H1 (cell line): ENCODE data around the gene GRAMD4. TPM values are rescaled to one million over a fixed set of nuclear protein-coding genes. Genes with fewer than 3 reads are reported as not detected.

Source experiments
- CTCF ChIA-PET: fragments of 300-600 bp; sonication (Branson Sonifier 250); formaldehyde crosslinking; loops from one replicate; lab custom pipeline; 2021; ENCODE audit not compliant: partially characterized antibody; lab: Charles Lee
- POLR2A ChIA-PET: fragments of 300-600 bp; sonication (Branson Sonifier 250); formaldehyde crosslinking; loops from one replicate; lab custom pipeline; 2021; ENCODE audit warnings: inconsistent platforms; ENCODE audit not compliant: partially characterized antibody; lab: Charles Lee
- DNase-seq, 2 experiments: peaks; one replicate each; pipeline versions ENCODE4 v3.0.0 to v3.0.0-alpha.2; 2010 to 2022; ENCODE audit warnings: low spot score in 2 of 2, low read depth in 1 of 2, mixed read lengths in 1 of 2
- FAIRE-seq: peaks from 2 replicates; lab custom pipeline; 2011; peaks lifted over from hg19 to GRCh38; lab: Jason Lieb, UNC
- H2AFZ ChIP-seq: 2 replicates; pipeline ENCODE4 v1.8.1; 2012; ENCODE audit warnings: low read length, inconsistent platforms
- H2AK5ac ChIP-seq: 2 replicates; pipeline ENCODE4 v1.6.1; 2013; ENCODE audit warnings: low read depth, low read length
- H2BK120ac ChIP-seq: replicated peaks from 2 replicates; pipeline ENCODE3; 2013; ENCODE audit warnings: low read depth, low read length, inconsistent platforms
- H2BK12ac ChIP-seq: 2 replicates; pipeline ENCODE4 v1.6.1; 2013; ENCODE audit warnings: low read depth, low read length
- H2BK15ac ChIP-seq: 2 replicates; pipeline ENCODE4 v1.6.1; 2013; ENCODE audit warnings: low read length
- H2BK20ac ChIP-seq: 2 replicates; pipeline ENCODE4 v1.6.1; 2013; ENCODE audit warnings: low read length
- H2BK5ac ChIP-seq: 2 replicates; pipeline ENCODE4 v1.6.1; 2013; ENCODE audit warnings: low read depth, low read length
- H3K14ac ChIP-seq: 2 replicates; pipeline ENCODE4 v1.6.1; 2013; ENCODE audit warnings: inconsistent platforms; ENCODE audit not compliant: insufficient read length
- H3K18ac ChIP-seq: 2 replicates; pipeline ENCODE4 v1.6.1; 2013; ENCODE audit warnings: low read length; ENCODE audit errors: extremely low read depth
- H3K23ac ChIP-seq: 2 replicates; pipeline ENCODE4 v1.6.1; 2013; ENCODE audit warnings: inconsistent platforms; ENCODE audit not compliant: insufficient read length
- H3K23me2 ChIP-seq: 2 replicates; pipeline ENCODE4 v1.6.1; 2013; ENCODE audit warnings: low read depth, low read length
- H3K27ac ChIP-seq: 2 replicates; pipeline ENCODE4 v1.6.1; 2011; ENCODE audit warnings: low read depth, low read length, inconsistent platforms
- H3K27me3 ChIP-seq, 4 experiments: replicated peaks in 1 of 4; 1 replicate in 1 of 4; 2 replicates in 3 of 4; pipeline versions ENCODE4 v1.6.1 to v1.8.1; 2011 to 2013; ENCODE audit warnings: low read length in 3 of 4, mild to moderate bottlenecking in 3 of 4, inconsistent platforms in 2 of 4, mixed read lengths in 2 of 4, moderate library complexity in 1 of 4; ENCODE audit not compliant: control insufficient read depth in 3 of 4, insufficient read depth in 3 of 4; ENCODE audit errors: extremely low read depth in 1 of 4
- H3K36me3 ChIP-seq, 4 experiments: 2 replicates each; pipeline versions ENCODE4 v1.6.1 to v1.8.1; 2011 to 2013; ENCODE audit warnings: mild to moderate bottlenecking in 4 of 4, low read length in 3 of 4, moderate library complexity in 2 of 4, control low read depth in 1 of 4, inconsistent platforms in 1 of 4; ENCODE audit not compliant: insufficient read depth in 4 of 4, control insufficient read depth in 2 of 4
- H3K4ac ChIP-seq: replicated peaks from 2 replicates; pipeline ENCODE3; 2013; ENCODE audit warnings: low read length, low read depth, mixed read lengths, inconsistent platforms; ENCODE audit not compliant: insufficient read length
- H3K4me1 ChIP-seq, 4 experiments: replicated peaks in 1 of 4; 1 replicate in 1 of 4; 2 replicates in 3 of 4; pipeline versions ENCODE4 v1.6.1 to v1.8.1; 2011 to 2013; ENCODE audit warnings: low read length in 3 of 4, inconsistent platforms in 2 of 4, mixed read lengths in 1 of 4; ENCODE audit not compliant: insufficient read depth in 4 of 4, control insufficient read depth in 3 of 4
- H3K4me2 ChIP-seq, 2 experiments: 2 replicates each; pipeline versions ENCODE4 v1.6.1 to v1.8.1; 2011 to 2013; ENCODE audit warnings: low read depth in 2 of 2, low read length in 2 of 2, control low read depth in 1 of 2, inconsistent platforms in 1 of 2, mild to moderate bottlenecking in 1 of 2; ENCODE audit not compliant: insufficient read depth in 1 of 2
- H3K4me3 ChIP-seq, 4 experiments: fragments of 200-600, 300-600 bp in 1 of 4; sonication (generic), shearing (Covaris generic), sonication (Bioruptor Twin) in 1 of 4; 2 replicates each; pipeline versions ENCODE4 v1.5.1 to v1.8.1; 2011 to 2016; ENCODE audit warnings: low read length in 4 of 4, low read depth in 3 of 4, control low read depth in 2 of 4, inconsistent platforms in 2 of 4, mild to moderate bottlenecking in 2 of 4, mixed read lengths in 1 of 4, moderate library complexity in 1 of 4; ENCODE audit not compliant: insufficient read depth in 2 of 4; ENCODE audit errors: extremely low read depth in 1 of 4
- H3K56ac ChIP-seq: replicated peaks from 2 replicates; pipeline ENCODE3; 2013; ENCODE audit warnings: low read depth, mild to moderate bottlenecking, mixed read lengths, low read length, inconsistent platforms; ENCODE audit not compliant: insufficient read length
- H3K79me1 ChIP-seq: 2 replicates; pipeline ENCODE4 v1.6.1; 2013; ENCODE audit warnings: low read depth, low read length, control low read depth
- H3K79me2 ChIP-seq, 2 experiments: 2 replicates each; pipeline versions ENCODE4 v1.6.1 to v1.8.1; 2012 to 2013; ENCODE audit warnings: low read length in 2 of 2, mild to moderate bottlenecking in 2 of 2, inconsistent platforms in 1 of 2; ENCODE audit not compliant: insufficient read depth in 2 of 2, control insufficient read depth in 1 of 2
- H3K9ac ChIP-seq, 4 experiments: replicated peaks in 1 of 4; 1 replicate in 1 of 4; 2 replicates in 3 of 4; pipeline versions ENCODE4 v1.6.1 to v1.8.1; 2011 to 2013; ENCODE audit warnings: low read depth in 3 of 4, low read length in 3 of 4, control low read depth in 2 of 4, mild to moderate bottlenecking in 2 of 4, moderate library complexity in 2 of 4, inconsistent platforms in 1 of 4; ENCODE audit errors: extremely low read depth in 1 of 4
- H3K9me3 ChIP-seq, 2 experiments: 2 replicates each; pipeline versions ENCODE4 v1.6.1 to v1.8.1; 2012 to 2013; ENCODE audit warnings: mild to moderate bottlenecking in 2 of 2, moderate library complexity in 2 of 2, control low read depth in 1 of 2, inconsistent platforms in 1 of 2, low read depth in 1 of 2, low read length in 1 of 2, mixed read lengths in 1 of 2; ENCODE audit not compliant: insufficient read depth in 2 of 2
- H4K20me1 ChIP-seq, 2 experiments: replicated peaks in 1 of 2; 2 replicates each; pipeline versions ENCODE3 to v1.8.1; 2011 to 2013; ENCODE audit warnings: inconsistent platforms in 2 of 2, low read length in 2 of 2, mild to moderate bottlenecking in 1 of 2; ENCODE audit not compliant: insufficient read depth in 2 of 2, control insufficient read depth in 1 of 2
- H4K5ac ChIP-seq: 2 replicates; pipeline ENCODE4 v1.6.1; 2013; ENCODE audit warnings: low read length, low read depth, mixed read lengths, inconsistent platforms; ENCODE audit not compliant: insufficient read length
- H4K8ac ChIP-seq: 2 replicates; pipeline ENCODE4 v1.8.0; 2013; ENCODE audit warnings: mild to moderate bottlenecking, moderate library complexity, low read length, inconsistent platforms; ENCODE audit not compliant: insufficient read depth; ENCODE audit errors: extremely low read depth
- H4K91ac ChIP-seq: replicated peaks from 2 replicates; pipeline ENCODE3; 2013; ENCODE audit warnings: low read length, mixed read lengths, inconsistent platforms; ENCODE audit not compliant: insufficient read length
- CEBPB ChIP-seq: IDR thresholded peaks from 2 replicates; pipeline ENCODE4 v1.6.1; 2012; ENCODE audit warnings: low read depth, low read length
- CHD1 ChIP-seq: IDR thresholded peaks from 2 replicates; pipeline ENCODE4 v1.6.1; 2012; ENCODE audit warnings: low read depth, low read length, improper control_type of control experiment
- HDAC6 ChIP-seq: IDR thresholded peaks from one replicate; pipeline ENCODE4 v1.7.1; 2012; ENCODE audit warnings: low read depth, mild to moderate bottlenecking, inconsistent platforms, low read length, moderate library complexity
- JUND ChIP-seq: IDR thresholded peaks from 2 replicates; pipeline ENCODE4 v1.6.1; 2011; ENCODE audit warnings: mild to moderate bottlenecking, improper control_type of control experiment, low read length
- MAFK ChIP-seq: IDR thresholded peaks from 2 replicates; pipeline ENCODE4 v1.6.1; 2012; ENCODE audit warnings: low read depth, mild to moderate bottlenecking, improper control_type of control experiment, low read length
- POLR2AphosphoS5 ChIP-seq: IDR thresholded peaks from 2 replicates; pipeline ENCODE4 v1.6.1; 2011; ENCODE audit warnings: low read depth, low read length
- RNF2 ChIP-seq: fragments of 200-900, 300-1000 bp; sonication (generic); IDR thresholded peaks from 2 replicates; pipeline ENCODE4 v1.7.1; 2016; ENCODE audit warnings: borderline replicate concordance, low read depth, mild to moderate bottlenecking, antibody characterized with exemption, low read length; ENCODE audit not compliant: poor library complexity, severe bottlenecking; ENCODE audit errors: missing control alignments
- SAP30 ChIP-seq: fragments of 300-600 bp; sonication (generic); IDR thresholded peaks from 2 replicates; pipeline ENCODE4 v1.7.1; 2012; ENCODE audit warnings: low read length, moderate library complexity, mild to moderate bottlenecking, inconsistent platforms; ENCODE audit not compliant: insufficient read depth, insufficient replicate concordance
- ZNF274 ChIP-seq: IDR thresholded peaks from 2 replicates; pipeline ENCODE4 v1.7.0; 2012; ENCODE audit warnings: low read length, borderline replicate concordance; ENCODE audit errors: extremely low read depth
- WGBS, 2 experiments: shearing (Covaris generic) in 1 of 2; methylation state at CpG; one replicate each; pipeline versions ENCODE4 v1.1.6 to v1.1.7; 2013 to 2015; ENCODE audit warnings: low lambda C conversion rate in 2 of 2, mixed read lengths in 2 of 2, inconsistent platforms in 1 of 2, low coverage in 1 of 2, missing lambda C conversion rate in 1 of 2; ENCODE audit not compliant: insufficient replicate concordance in 2 of 2, insufficient coverage in 1 of 2, insufficient read length in 1 of 2; ENCODE audit errors: extremely low coverage in 1 of 2, missing lambda C conversion rate in 1 of 2; 5-methylcytosine and 5-hydroxymethylcytosine counted together
- polyA plus RNA-seq, 7 experiments: library from polyadenylated mRNA; depleted of rRNA in 3 of 7; stranded (reverse) in 5 of 7; unstranded in 2 of 7; fragments of >200 nt in 5 of 7; fragments of 200-250 nt in 2 of 7; gene quantifications; 1 replicate in 5 of 7; 2 replicates in 1 of 7; 4 replicates in 1 of 7; pipeline versions ENCODE4 v1.2.1 to v1.2.3, GENCODE V29; 2011 to 2013; ENCODE audit warnings: missing spikeins in 2 of 7, mixed read lengths in 2 of 7
- total RNA-seq: library from RNA; stranded (reverse); fragmentation: NEBNext Ultra II Directional; extraction: Animal tissue kit (Norgen Biotek cat#: 25700); gene quantifications from 2 replicates; pipeline ENCODE4 v1.2.1, GENCODE V29; 2021

The GRAMD4 gene
- total and polyA plus RNA-seq, 2 of the 8 experiments (the other 6 are each of a cell fraction or from before 2014, with no cell fraction given), result 7.9 to 25.6 TPM

GRCh38 chr22:46578251-46578823 lies 41.8 kb upstream of the GRAMD4 start:
- Histone ChIP-seq H3K9me3 (no peaks in the 10 kb centered on the region), H4K20me1 (peaks cover 0 to 10% of the 10 kb centered on the region in 2 experiments), H2BK15ac (peak overlapping the region; percentile 19; the same call in 1 of the 2 replicates), H3K56ac (no peak overlapping the region), H3K36me3 (no peaks in the 10 kb centered on the region), H3K79me2 (peaks cover 0 to 6% of the 10 kb centered on the region in 2 experiments; a peak in 1 of 4 replicates), H2BK20ac (no peak overlapping the region), H2BK5ac (no peak overlapping the region), H3K23ac (no peak overlapping the region), H2AFZ (no peak overlapping the region), H3K9ac (no peak overlapping the region), H2BK120ac (no peak overlapping the region), H3K79me1 (peaks cover 16% of the 10 kb centered on the region), H3K18ac (no peak overlapping the region), H3K23me2 (peaks cover 9% of the 10 kb centered on the region; the same call in 1 of the 2 replicates), H4K8ac (no peak overlapping the region), H3K14ac (no peak overlapping the region), H2BK12ac (no peak overlapping the region; the same call in 1 of the 2 replicates), H3K4me1 (peaks cover 0 to 27% (median 17%) of the 10 kb centered on the region in 4 experiments; a peak in 6 of 7 replicates), H4K91ac (no peak overlapping the region), H4K5ac (no peak overlapping the region), H3K27me3 (peaks cover 0 to 11% (median 5%) of the 10 kb centered on the region in 4 experiments; a peak in 4 of 7 replicates), H2AK5ac (peak overlapping the region; percentile 65; the same call in 1 of the 2 replicates), H3K4me3 (peak overlapping the region in 2 of 4 experiments; percentile 62 to 72; a peak in 3 of 8 replicates), H3K4ac (no peak overlapping the region), H3K4me2 (peak overlapping the region; percentile 78 to 99), H3K27ac (no peak overlapping the region)
- WGBS, 2 experiments, result 86% methylated on average over 9 of the region's 9 CpGs; no CpG with 5 or more reads in 1 of the 2 experiments
- CTCF ChIA-PET, result interaction anchor here (1.3 kb wide), 1 partner anchor 103 kb away, joined by 3 read pairs; no protein-coding TSS in a partner anchor
- DNase-seq, result no peak
- no peak for FAIRE-seq
- POLR2A ChIA-PET, result interaction anchor here (3.6 kb wide), 1 partner anchor 15 kb away, joined by 11 read pairs; no protein-coding TSS in a partner anchor
- TF ChIP-seq CHD1 (no peak), HDAC6 (no peak), RNF2 (no peak), CEBPB (no peak), SAP30 (no peak), JUND (no peak), ZNF274 (no peak), POLR2AphosphoS5 (no peak), MAFK (no peak)
